GM12878 (cell line): ENCODE measurements around the gene ITGA11. TPM values are rescaled to one million over a fixed set of nuclear protein-coding genes. Genes with fewer than 3 reads are reported as not detected.

Experiments
- ATAC-seq: fragments of 200-7000 bp; cut with Tn5 transposase; 3 replicates; pipeline ENCODE4 v1.9.1; 2020; ENCODE audit warnings: mild to moderate bottlenecking, moderate library complexity
- BruUV-seq: library from RNA; stranded (reverse); fragments of 400-500 nt; replicated peaks from 2 replicates; lab custom pipeline; 2021; lab: Mats Ljungman, UMichigan
- CTCF ChIA-PET: fragments of 300-600 bp; sonication (Branson Sonifier 250); formaldehyde crosslinking; extraction: SDS; loops from one replicate; lab custom pipeline; 2021; ENCODE audit warnings: inconsistent platforms; lab: Yijun Ruan, JAX
- POLR2A ChIA-PET: fragments of 350-600 bp; formaldehyde crosslinking; extraction: SDS; loops from one replicate; lab custom pipeline; 2021; ENCODE audit warnings: inconsistent platforms; lab: Charles Lee
- RAD21 ChIA-PET: fragments of 300-600 bp; sonication (Branson Sonifier 250); formaldehyde crosslinking; loops from one replicate; lab custom pipeline; 2023; ENCODE audit warnings: antibody characterized with exemption; ENCODE audit not compliant: unreplicated experiment; lab: Charles Lee
- SMC1A ChIA-PET: fragments of 300-600 bp; sonication (Branson Sonifier 250); formaldehyde crosslinking; loops from one replicate; lab custom pipeline; 2023; ENCODE audit not compliant: unreplicated experiment, uncharacterized antibody; lab: Charles Lee
- DNase-seq: peaks from one replicate; pipeline ENCODE4 v3.0.0-alpha.2; 2011; ENCODE audit warnings: low read depth, low spot score
- FAIRE-seq: peaks from 3 replicates; lab custom pipeline; 2011; peaks lifted over from hg19 to GRCh38; lab: Jason Lieb, UNC
- H2AFZ ChIP-seq: 2 replicates; pipeline ENCODE4 v1.6.0; 2011; ENCODE audit warnings: low read depth, low read length, control low read depth; ENCODE audit not compliant: control insufficient read depth
- H3K27ac ChIP-seq: 2 replicates; pipeline ENCODE4 v1.5.1; 2011; ENCODE audit warnings: control low read depth; ENCODE audit not compliant: control insufficient read depth, insufficient read depth
- H3K27me3 ChIP-seq, 2 experiments: replicated peaks in 1 of 2; 2 replicates each; pipeline versions ENCODE4 v1.6.0 to v1.6.1; 2011; ENCODE audit warnings: low read length in 1 of 2; ENCODE audit not compliant: control insufficient read depth in 2 of 2, insufficient read depth in 2 of 2
- H3K36me3 ChIP-seq, 2 experiments: 2 replicates each; pipeline ENCODE4 v1.5.1; 2011; ENCODE audit warnings: low read length in 1 of 2; ENCODE audit not compliant: control insufficient read depth in 2 of 2, insufficient read depth in 2 of 2
- H3K4me1 ChIP-seq: 2 replicates; pipeline ENCODE4 v1.6.1; 2011; ENCODE audit warnings: mild to moderate bottlenecking, low read length, moderate library complexity, mixed read lengths; ENCODE audit not compliant: control insufficient read depth, insufficient read depth
- H3K4me2 ChIP-seq: 2 replicates; pipeline ENCODE4 v1.6.0; 2011; ENCODE audit warnings: control low read depth; ENCODE audit not compliant: control insufficient read depth, insufficient read depth
- H3K4me3 ChIP-seq: fragments of 200-600 bp; sonication (generic); 2 replicates; pipeline ENCODE4 v1.5.1; 2016
- H3K79me2 ChIP-seq: 2 replicates; pipeline ENCODE4 v1.6.0; 2011; ENCODE audit warnings: low read length; ENCODE audit not compliant: control insufficient read depth, insufficient read depth
- H3K9ac ChIP-seq: 2 replicates; pipeline ENCODE4 v1.8.0; 2011; ENCODE audit warnings: low read length, control low read depth, mixed read lengths; ENCODE audit not compliant: control insufficient read depth, insufficient read depth
- H3K9me3 ChIP-seq: replicated peaks from 3 replicates; pipeline ENCODE4 v1.5.1; 2011; ENCODE audit warnings: mild to moderate bottlenecking, low read length; ENCODE audit not compliant: control insufficient read depth, insufficient read depth
- H4K20me1 ChIP-seq: 2 replicates; pipeline ENCODE4 v1.6.0; 2011; ENCODE audit not compliant: control insufficient read depth, insufficient read depth
- ASH2L ChIP-seq: fragments of 300-600, 200-600 bp; sonication (generic); IDR thresholded peaks from 2 replicates; pipeline ENCODE4 v1.6.1; 2017; ENCODE audit warnings: low read depth, mild to moderate bottlenecking, borderline replicate concordance
- EED ChIP-seq: sonication (generic); IDR thresholded peaks from 2 replicates; pipeline ENCODE4 v1.6.1; 2016; ENCODE audit warnings: antibody characterized with exemption, low read depth
- EP300 ChIP-seq, 2 experiments: fragments of 150-350 bp in 1 of 2; IDR thresholded peaks; 2 replicates each; pipeline ENCODE4 v1.6.1; 2011 to 2012; ENCODE audit warnings: low read depth in 2 of 2, low read length in 2 of 2, borderline replicate concordance in 1 of 2, improper control_type of control experiment in 1 of 2, inconsistent platforms in 1 of 2; ENCODE audit not compliant: control insufficient read depth in 1 of 2
- HDAC6 ChIP-seq: fragments of 200-600 bp; sonication (generic); IDR thresholded peaks from one replicate; pipeline ENCODE4 v1.8.0; 2017; ENCODE audit warnings: antibody characterized with exemption; ENCODE audit not compliant: unreplicated experiment
- HSF1 ChIP-seq: fragments of 150-350 bp; IDR thresholded peaks from 2 replicates; pipeline ENCODE4 v1.6.1; 2014; ENCODE audit warnings: mild to moderate bottlenecking, low read depth, low read length
- IRF4 ChIP-seq: IDR thresholded peaks from 2 replicates; pipeline ENCODE4 v1.6.1; 2011; ENCODE audit warnings: low read depth, low read length
- MLLT1 ChIP-seq: fragments of 450-650 bp; IDR thresholded peaks from 2 replicates; pipeline ENCODE4 v1.6.1; 2016; ENCODE audit warnings: mild to moderate bottlenecking
- MXI1 ChIP-seq: fragments of 150-350 bp; IDR thresholded peaks from 2 replicates; pipeline ENCODE4 v1.6.1; 2011; ENCODE audit warnings: low read depth, mild to moderate bottlenecking, inconsistent platforms, low read length, improper control_type of control experiment
- NFXL1 ChIP-seq: fragments of 450-650 bp; IDR thresholded peaks from 2 replicates; pipeline ENCODE4 v1.6.1; 2017; ENCODE audit warnings: antibody characterized with exemption, mild to moderate bottlenecking, borderline replicate concordance
- NFYA ChIP-seq: IDR thresholded peaks from 2 replicates; pipeline ENCODE4 v1.6.1; 2011; ENCODE audit warnings: low read depth, mild to moderate bottlenecking, low read length, improper control_type of control experiment, borderline replicate concordance
- NFYB ChIP-seq: IDR thresholded peaks from 2 replicates; pipeline ENCODE4 v1.6.1; 2011; ENCODE audit warnings: low read depth, mild to moderate bottlenecking, low read length, improper control_type of control experiment, moderate library complexity; ENCODE audit not compliant: insufficient read depth
- POU2F2 ChIP-seq: IDR thresholded peaks from 3 replicates; pipeline ENCODE4 v1.6.1; 2011; ENCODE audit warnings: low read depth, mild to moderate bottlenecking, low read length, borderline replicate concordance
- RAD51 ChIP-seq: fragments of 450-650 bp; IDR thresholded peaks from 2 replicates; pipeline ENCODE4 v1.6.1; 2016; ENCODE audit warnings: moderate library complexity, mild to moderate bottlenecking, inconsistent platforms
- SMAD1 ChIP-seq: fragments of 450-650 bp; IDR thresholded peaks from 2 replicates; pipeline ENCODE4 v1.6.1; 2018; ENCODE audit warnings: mild to moderate bottlenecking, low read depth; ENCODE audit not compliant: partially characterized antibody
- ZNF274 ChIP-seq: IDR thresholded peaks from one replicate; pipeline ENCODE4 v1.8.0; 2011; ENCODE audit not compliant: insufficient read length, insufficient read depth
- WGBS: methylation state at CpG from one replicate; pipeline ENCODE4 v1.1.6; 2016; ENCODE audit warnings: low lambda C conversion rate; ENCODE audit not compliant: insufficient replicate concordance, insufficient coverage; ENCODE audit errors: missing lambda C conversion rate; 5-methylcytosine and 5-hydroxymethylcytosine counted together
- in situ Hi-C: fragments of 300-500 bp; cut with MboI; formaldehyde crosslinking; loops from 9 replicates; pipeline ENCODE4 v1.14.3; 2018; ENCODE audit warnings: mixed read lengths
- intact Hi-C: fragments of 100-400 bp; cut with micrococcal nuclease; formaldehyde crosslinking; loops from one replicate; pipeline ENCODE4 v1.14.2; 2022; ENCODE audit not compliant: unreplicated experiment
- polyA plus RNA-seq, 11 experiments: library from polyadenylated mRNA; depleted of rRNA in 4 of 11; unstranded in 6 of 11; stranded (reverse) in 5 of 11; fragments of >200 nt; fragmentation: Nextera tagmentation in 4 of 11; fragmentation: Illumina TruSeq in 1 of 11; extraction: Ambion mirVana in 4 of 11; extraction: Trizol in 1 of 11; gene quantifications; 1 replicate in 1 of 11; 2 replicates in 10 of 11; pipeline versions ENCODE4 v1.2.1 to v1.2.3, GENCODE V29; 2011 to 2016; ENCODE audit warnings: inconsistent platforms in 2 of 11, missing spikeins in 2 of 11, low read depth in 1 of 11
- total RNA-seq, 4 experiments: library from RNA; depleted of rRNA in 3 of 4; stranded (reverse); fragments of >200 nt in 3 of 4; fragmentation: Illumina TruSeq in 1 of 4; extraction: Trizol in 1 of 4; gene quantifications; 2 replicates each; pipeline versions ENCODE4 v1.2.1 to v1.2.3, GENCODE V29; 2013 to 2021

The ITGA11 gene
- total and polyA plus RNA-seq, 10 of the 15 experiments (the other 5 are each of a cell fraction or from before 2014, with no cell fraction given) = under 0.01 to 0.36 (median 0.13) TPM; not detected in 1

DNA sequence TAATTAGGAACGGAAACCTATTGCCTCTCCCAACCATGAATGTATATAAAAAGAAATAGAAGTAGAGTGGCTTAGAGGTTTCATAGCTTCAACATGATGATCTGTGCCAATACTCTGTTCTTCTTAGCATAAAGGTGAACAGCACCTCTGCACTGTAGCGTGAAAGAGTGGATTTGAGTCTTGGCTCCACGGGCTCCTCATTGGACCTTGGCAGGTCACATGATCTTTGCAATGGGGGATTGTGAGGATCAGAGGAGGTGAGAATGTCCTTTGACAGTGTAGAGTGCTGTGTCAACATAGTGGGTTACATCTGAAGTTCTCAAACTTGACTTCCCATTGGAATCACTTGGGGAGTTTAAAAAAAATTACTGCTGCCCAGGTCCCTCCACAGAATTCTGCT lies 103.0 kb downstream of the ITGA11 start:
- H3K27me3 ChIP-seq = peaks cover 0 to 5% of the 10 kb centered on the region in 2 experiments; a peak in 1 of 4 replicates
- H3K4me3 ChIP-seq = no peak overlapping the region
- intact Hi-C loops = no loop called here
- no peak overlapping the region for H3K9ac ChIP-seq
- no peak overlapping the region for H3K4me2 ChIP-seq
- H3K9me3 ChIP-seq = no peaks in the 10 kb centered on the region
- H3K79me2 ChIP-seq = no peaks in the 10 kb centered on the region
- in situ Hi-C loops = no loop called here
- no peak overlapping the region for H2AFZ ChIP-seq
- H3K27ac ChIP-seq = no peak overlapping the region
- SMC1A ChIA-PET = no interaction called here
- FAIRE-seq = no peak
- no TSS peak for BruUV-seq
- H4K20me1 ChIP-seq = no peaks in the 10 kb centered on the region
- CTCF ChIA-PET = interaction anchor here (0.9 to 1.5 kb wide), 2 partner anchors 23 to 76 kb away, joined by 3 read pairs; no protein-coding TSS in a partner anchor
- TF ChIP-seq RAD51 (no peak), NFYB (peak; percentile 59; the same call in 1 of the 2 replicates)
- TF ChIP-seq, all 136 proteins: peak for 1
- Histone ChIP-seq H3K4me1 (no peaks in the 10 kb centered on the region), H3K36me3 (no peaks in the 10 kb centered on the region)
- ChIA-PET RAD21 (no interaction called here), POLR2A (no interaction called here)
- 28% methylated on average over 3 of the region's 3 CpGs for WGBS
- ATAC-seq (no peak), DNase-seq (no peak)

DNA sequence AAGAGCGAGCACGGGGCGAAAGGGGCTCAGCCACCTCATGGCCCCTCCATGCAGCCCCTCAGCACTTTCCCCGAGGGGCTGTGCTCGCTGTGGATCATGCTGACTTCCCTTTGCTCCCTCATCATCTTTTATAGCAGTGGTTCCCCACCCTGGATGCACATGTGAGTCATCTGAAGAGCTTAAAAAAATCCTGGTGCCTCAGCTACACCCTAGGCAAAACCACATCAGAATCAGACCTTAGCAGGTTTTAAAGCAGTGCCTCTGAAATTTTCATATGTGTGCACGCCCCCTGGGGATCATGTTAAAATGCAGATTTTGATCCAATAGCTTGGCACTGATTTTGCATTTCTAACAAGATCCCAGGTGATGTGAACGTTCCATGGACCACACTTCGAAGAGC lies 103.5 kb downstream of the ITGA11 start:
- Histone ChIP-seq H3K27ac (no peak overlapping the region), H3K79me2 (no peaks in the 10 kb centered on the region), H3K9me3 (no peaks in the 10 kb centered on the region), H3K4me2 (no peak overlapping the region), H3K9ac (no peak overlapping the region), H3K4me1 (no peaks in the 10 kb centered on the region), H4K20me1 (no peaks in the 10 kb centered on the region), H3K36me3 (no peaks in the 10 kb centered on the region), H3K27me3 (no peaks in the 10 kb centered on the region; a peak in 1 of 4 replicates), H3K4me3 (no peak overlapping the region), H2AFZ (no peak overlapping the region)
- no peak for FAIRE-seq
- CTCF ChIA-PET = interaction anchor here (0.9 to 1.5 kb wide), 2 partner anchors 22 to 76 kb away, joined by 3 read pairs; no protein-coding TSS in a partner anchor
- intact Hi-C loops (no loop called here), in situ Hi-C loops (no loop called here)
- BruUV-seq = no TSS peak
- 35% methylated on average over 8 of the region's 8 CpGs for WGBS
- ATAC-seq = no peak
- RAD21 ChIA-PET = no interaction called here
- POLR2A ChIA-PET = no interaction called here
- no peak for DNase-seq
- SMC1A ChIA-PET = no interaction called here
- TF ChIP-seq IRF4 (no peak), MXI1 (no peak), NFXL1 (no peak), EED (no peak), EP300 (IDR thresholded peaks at IDR 0.05; ENCODE audit: borderline replicate concordance in 1 of 2, control insufficient read depth in 1 of 2, low read depth in 2 of 2, low read length in 2 of 2) (no peak), HDAC6 (no peak), POU2F2 (no peak), NFYA (no peak), ZNF274 (no peak), SMAD1 (no peak), HSF1 (no peak), MLLT1 (no peak), ASH2L (no peak)
